HepG2 (cell line): ENCODE data around the gene XPO1. TPM values are rescaled to one million over a fixed set of nuclear protein-coding genes. Genes with fewer than 3 reads are reported as not detected.

Source experiments
- ASH2L ChIP-seq: fragments of 300-600, 200-600 bp; sonication (generic); IDR thresholded peaks from 2 replicates; pipeline ENCODE4 v1.7.0; 2017; ENCODE audit warnings: low read depth, mild to moderate bottlenecking, moderate library complexity, mixed read lengths, low read length; ENCODE audit not compliant: insufficient read length
- CBX2 ChIP-seq, 2 experiments: fragments of 200-600 bp in 1 of 2; sonication (generic); formaldehyde crosslinking in 1 of 2; IDR thresholded peaks; 2 replicates each; pipeline versions ENCODE4 v1.7.0 to v1.8.1; 2018 to 2022; ENCODE audit warnings: low read depth in 2 of 2, low read length in 1 of 2, mild to moderate bottlenecking in 1 of 2, missing genetic modification reagents in 1 of 2
- FOXC1 ChIP-seq: sonication (generic); formaldehyde crosslinking; IDR thresholded peaks from 2 replicates; pipeline ENCODE4 v1.8.0; 2022; ENCODE audit warnings: mild to moderate bottlenecking, missing genetic modification reagents, borderline replicate concordance
- GTF2F1 ChIP-seq: fragments of 150-350 bp; IDR thresholded peaks from 2 replicates; pipeline ENCODE4 v1.6.1; 2014; ENCODE audit warnings: low read length
- HMG20A ChIP-seq: IDR thresholded peaks from 2 replicates; pipeline ENCODE4 v1.6.1; 2016; ENCODE audit warnings: borderline replicate concordance
- MYC ChIP-seq: sonication (generic); formaldehyde crosslinking; IDR thresholded peaks from 2 replicates; pipeline ENCODE4 v1.9.0; 2021; ENCODE audit warnings: missing genetic modification reagents, borderline replicate concordance
- NCOA1 ChIP-seq: sonication (generic); formaldehyde crosslinking; IDR thresholded peaks from 2 replicates; pipeline ENCODE4 v1.9.0; 2021; ENCODE audit warnings: missing genetic modification reagents
- PCBP2 ChIP-seq: fragments of 200-400 bp; formaldehyde crosslinking; optimal IDR thresholded peaks from 2 replicates; pipeline ENCODE3; 2018; ENCODE audit warnings: low read length, low read depth; ENCODE audit not compliant: poor library complexity, severe bottlenecking
- PHF20 ChIP-seq: sonication (generic); formaldehyde crosslinking; IDR thresholded peaks from 2 replicates; pipeline ENCODE4 v1.5.0; 2020; ENCODE audit warnings: mild to moderate bottlenecking, missing genetic modification reagents
- POLR2G ChIP-seq: fragments of 200-400 bp; formaldehyde crosslinking; IDR thresholded peaks from 2 replicates; pipeline ENCODE4 v1.6.1; 2018; ENCODE audit warnings: mild to moderate bottlenecking, low read depth, low read length, moderate library complexity
- RAD21 ChIP-seq: fragments of 450-650 bp; formaldehyde crosslinking; IDR thresholded peaks from 2 replicates; pipeline ENCODE4 v1.5.0; 2020; ENCODE audit warnings: mild to moderate bottlenecking
- REL ChIP-seq: sonication (generic); formaldehyde crosslinking; conservative IDR thresholded peaks from 2 replicates; pipeline ENCODE4 v1.8.0; 2022; ENCODE audit warnings: mild to moderate bottlenecking, missing genetic modification reagents, moderate library complexity
- ZFP36L2 ChIP-seq: sonication (generic); formaldehyde crosslinking; IDR thresholded peaks from 2 replicates; pipeline ENCODE4 v1.4.0; 2020; ENCODE audit warnings: missing genetic modification reagents
- ZMYM3 ChIP-seq: sonication (generic); formaldehyde crosslinking; IDR thresholded peaks from 2 replicates; pipeline ENCODE4 v1.5.1; 2020; ENCODE audit warnings: mild to moderate bottlenecking, missing genetic modification reagents
- ZNF678 ChIP-seq: sonication (generic); formaldehyde crosslinking; IDR thresholded peaks from 2 replicates; pipeline ENCODE4 v1.4.0; 2020; ENCODE audit warnings: mild to moderate bottlenecking, missing genetic modification reagents
- polyA plus RNA-seq, 8 experiments: library from polyadenylated mRNA; depleted of rRNA in 3 of 8; stranded (reverse) in 7 of 8; unstranded in 1 of 8; fragments of >200 nt; fragmentation: Illumina TruSeq in 4 of 8; extraction: Trizol in 4 of 8; gene quantifications; 2 replicates each; pipeline versions ENCODE4 v1.2.1 to v1.2.3, GENCODE V29; 2011 to 2016; ENCODE audit warnings: low read depth in 4 of 8, missing spikeins in 1 of 8, mixed read lengths in 1 of 8; ENCODE audit not compliant: insufficient read depth in 1 of 8
- total RNA-seq, 5 experiments: library from RNA; depleted of rRNA; stranded (reverse); fragments of >200 nt; fragmentation: Illumina TruSeq; extraction: Trizol; gene quantifications; 2 replicates each; pipeline ENCODE4 v1.2.3, GENCODE V29; 2016; ENCODE audit warnings: low read depth in 1 of 5
- TF ChIP-seq, protein P1 (sequence below): sonication (generic); formaldehyde crosslinking; IDR thresholded peaks from 2 replicates; pipeline ENCODE4 v1.4.0; 2020; ENCODE audit warnings: missing genetic modification reagents, borderline replicate concordance
- TF ChIP-seq, protein P2 (sequence below): sonication (generic); formaldehyde crosslinking; IDR thresholded peaks from 2 replicates; pipeline ENCODE4 v1.4.0; 2020; ENCODE audit warnings: missing genetic modification reagents
- TF ChIP-seq, protein P3 (sequence below): conservative IDR thresholded peaks from 2 replicates; pipeline ENCODE4 v1.6.1; 2018; ENCODE audit warnings: missing genetic modification reagents
- TF ChIP-seq, protein P4 (sequence below): IDR thresholded peaks from 2 replicates; pipeline ENCODE4 v1.6.1; 2016; ENCODE audit warnings: mild to moderate bottlenecking

The XPO1 gene
- total and polyA plus RNA-seq, 2 of the 13 experiments (the other 11 are each of a cell fraction or from before 2014, with no cell fraction given), result 67.4 to 212 TPM

DNA sequence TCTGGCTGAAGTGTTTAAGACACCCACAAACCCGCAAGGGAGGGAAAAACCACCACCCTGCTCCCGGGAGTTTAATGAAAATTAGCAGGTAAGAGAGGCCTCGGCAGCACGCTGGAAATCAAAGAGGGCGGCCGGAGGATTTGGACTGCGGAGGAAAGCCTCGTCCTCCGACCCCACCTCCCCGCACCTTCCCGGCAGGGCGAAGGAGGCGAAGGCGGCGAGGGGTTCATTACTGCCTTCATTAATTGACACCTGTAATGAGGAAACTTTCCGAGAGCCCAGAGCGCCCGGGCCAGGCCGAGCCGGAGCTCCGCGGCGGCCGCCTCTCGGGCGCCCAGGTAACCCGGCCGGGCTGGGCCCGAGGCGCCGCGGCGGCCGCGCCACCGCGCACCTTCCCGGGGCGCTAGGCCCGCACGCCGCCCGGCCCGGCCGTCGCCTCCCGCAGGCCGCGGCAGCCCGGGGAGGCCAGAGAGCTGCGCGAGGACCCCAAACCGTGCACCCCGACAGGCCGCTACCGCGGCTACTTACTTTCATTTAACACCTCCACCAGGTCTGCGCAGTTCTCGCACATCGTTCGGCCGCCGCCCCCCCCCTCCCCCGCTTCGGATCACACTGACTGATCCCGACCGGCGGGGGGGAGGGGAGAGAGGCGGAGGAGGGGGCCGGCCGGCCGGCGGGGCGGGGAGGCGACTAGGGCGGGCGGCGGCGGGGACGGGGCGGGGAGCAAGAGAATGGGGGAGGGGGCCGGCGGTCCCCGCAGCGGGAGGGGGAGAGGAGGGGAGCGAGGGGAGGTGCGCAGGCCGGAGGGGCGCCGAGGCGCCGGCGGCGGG is 67.8 kb downstream of the XPO1 start (continued):
- TF ChIP-seq, protein P1, sequence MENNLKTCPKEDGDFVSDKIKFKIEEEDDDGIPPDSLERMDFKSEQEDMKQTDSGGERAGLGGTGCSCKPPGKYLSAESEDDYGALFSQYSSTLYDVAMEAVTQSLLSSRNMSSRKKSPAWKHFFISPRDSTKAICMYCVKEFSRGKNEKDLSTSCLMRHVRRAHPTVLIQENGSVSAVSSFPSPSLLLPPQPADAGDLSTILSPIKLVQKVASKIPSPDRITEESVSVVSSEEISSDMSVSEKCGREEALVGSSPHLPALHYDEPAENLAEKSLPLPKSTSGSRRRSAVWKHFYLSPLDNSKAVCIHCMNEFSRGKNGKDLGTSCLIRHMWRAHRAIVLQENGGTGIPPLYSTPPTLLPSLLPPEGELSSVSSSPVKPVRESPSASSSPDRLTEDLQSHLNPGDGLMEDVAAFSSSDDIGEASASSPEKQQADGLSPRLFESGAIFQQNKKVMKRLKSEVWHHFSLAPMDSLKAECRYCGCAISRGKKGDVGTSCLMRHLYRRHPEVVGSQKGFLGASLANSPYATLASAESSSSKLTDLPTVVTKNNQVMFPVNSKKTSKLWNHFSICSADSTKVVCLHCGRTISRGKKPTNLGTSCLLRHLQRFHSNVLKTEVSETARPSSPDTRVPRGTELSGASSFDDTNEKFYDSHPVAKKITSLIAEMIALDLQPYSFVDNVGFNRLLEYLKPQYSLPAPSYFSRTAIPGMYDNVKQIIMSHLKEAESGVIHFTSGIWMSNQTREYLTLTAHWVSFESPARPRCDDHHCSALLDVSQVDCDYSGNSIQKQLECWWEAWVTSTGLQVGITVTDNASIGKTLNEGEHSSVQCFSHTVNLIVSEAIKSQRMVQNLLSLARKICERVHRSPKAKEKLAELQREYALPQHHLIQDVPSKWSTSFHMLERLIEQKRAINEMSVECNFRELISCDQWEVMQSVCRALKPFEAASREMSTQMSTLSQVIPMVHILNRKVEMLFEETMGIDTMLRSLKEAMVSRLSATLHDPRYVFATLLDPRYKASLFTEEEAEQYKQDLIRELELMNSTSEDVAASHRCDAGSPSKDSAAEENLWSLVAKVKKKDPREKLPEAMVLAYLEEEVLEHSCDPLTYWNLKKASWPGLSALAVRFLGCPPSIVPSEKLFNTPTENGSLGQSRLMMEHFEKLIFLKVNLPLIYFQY (CRISPR knock-in tag), result no peak
- TF ChIP-seq RAD21 (CRISPR knock-in tag) (peak; percentile 47; the same call in 1 of the 2 replicates), ZFP36L2 (no peak), FOXC1 (CRISPR knock-in tag) (0 out of 2 replicates have a peak, but pooled peaks have one; percentile 20), HMG20A (CRISPR knock-in tag) (no peak), MYC (peak; percentile 32), GTF2F1 (no peak), PCBP2 (no peak), ZMYM3 (CRISPR knock-in tag) (no peak), ZNF678 (CRISPR knock-in tag) (no peak), ASH2L (peak; percentile 67), CBX2 (IDR thresholded peaks at IDR 0.05; ENCODE audit: low read depth, low read length) (no peak), CBX2 (CRISPR knock-in tag; IDR thresholded peaks at IDR 0.05; ENCODE audit: low read depth) (no peak), REL (CRISPR knock-in tag) (0 out of 2 replicates have a peak, but pooled peaks have one; percentile 25), NCOA1 (CRISPR knock-in tag) (no peak), PHF20 (0 out of 2 replicates have a peak, but pooled peaks have one; percentile 5), POLR2G (no peak)
- TF ChIP-seq, protein P2, sequence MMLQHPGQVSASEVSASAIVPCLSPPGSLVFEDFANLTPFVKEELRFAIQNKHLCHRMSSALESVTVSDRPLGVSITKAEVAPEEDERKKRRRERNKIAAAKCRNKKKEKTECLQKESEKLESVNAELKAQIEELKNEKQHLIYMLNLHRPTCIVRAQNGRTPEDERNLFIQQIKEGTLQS (CRISPR knock-in tag), result no peak
- TF ChIP-seq, protein P3, sequence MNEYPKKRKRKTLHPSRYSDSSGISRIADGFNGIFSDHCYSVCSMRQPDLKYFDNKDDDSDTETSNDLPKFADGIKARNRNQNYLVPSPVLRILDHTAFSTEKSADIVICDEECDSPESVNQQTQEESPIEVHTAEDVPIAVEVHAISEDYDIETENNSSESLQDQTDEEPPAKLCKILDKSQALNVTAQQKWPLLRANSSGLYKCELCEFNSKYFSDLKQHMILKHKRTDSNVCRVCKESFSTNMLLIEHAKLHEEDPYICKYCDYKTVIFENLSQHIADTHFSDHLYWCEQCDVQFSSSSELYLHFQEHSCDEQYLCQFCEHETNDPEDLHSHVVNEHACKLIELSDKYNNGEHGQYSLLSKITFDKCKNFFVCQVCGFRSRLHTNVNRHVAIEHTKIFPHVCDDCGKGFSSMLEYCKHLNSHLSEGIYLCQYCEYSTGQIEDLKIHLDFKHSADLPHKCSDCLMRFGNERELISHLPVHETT (CRISPR knock-in tag), result no peak
- TF ChIP-seq, protein P4, sequence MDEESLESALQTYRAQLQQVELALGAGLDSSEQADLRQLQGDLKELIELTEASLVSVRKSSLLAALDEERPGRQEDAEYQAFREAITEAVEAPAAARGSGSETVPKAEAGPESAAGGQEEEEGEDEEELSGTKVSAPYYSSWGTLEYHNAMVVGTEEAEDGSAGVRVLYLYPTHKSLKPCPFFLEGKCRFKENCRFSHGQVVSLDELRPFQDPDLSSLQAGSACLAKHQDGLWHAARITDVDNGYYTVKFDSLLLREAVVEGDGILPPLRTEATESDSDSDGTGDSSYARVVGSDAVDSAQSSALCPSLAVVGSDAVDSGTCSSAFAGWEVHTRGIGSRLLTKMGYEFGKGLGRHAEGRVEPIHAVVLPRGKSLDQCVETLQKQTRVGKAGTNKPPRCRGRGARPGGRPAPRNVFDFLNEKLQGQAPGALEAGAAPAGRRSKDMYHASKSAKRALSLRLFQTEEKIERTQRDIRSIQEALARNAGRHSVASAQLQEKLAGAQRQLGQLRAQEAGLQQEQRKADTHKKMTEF (CRISPR knock-in tag), result peak; percentile 23; the same call in 1 of the 2 replicates
